ENCODE measurements around the gene KRT74.

KRT74 gene

GRCh38 chr12:52585066-52585465 is 11.4 kb upstream of the KRT74 start:
- DNase-seq (ENCODE audit: low read depth, low spot score), result no peak
- Histone ChIP-seq H3K27me3 (ENCODE audit: control insufficient read depth, insufficient read depth, low read length) (no peaks in the 10 kb centered on the region), H3K9me3 (ENCODE audit: control insufficient read depth, insufficient read depth, low read length) (no peaks in the 10 kb centered on the region), H3K27ac (ENCODE audit: low read length) (no peak overlapping the region), H3K4me3 (ENCODE audit: low read length) (no peak overlapping the region), H3K4me1 (ENCODE audit: control insufficient read depth, insufficient read depth, low read length) (no peaks in the 10 kb centered on the region), H3K36me3 (ENCODE audit: control insufficient read depth, insufficient read depth, low read length) (no peaks in the 10 kb centered on the region)
- no CpG with 5 or more reads among the region's 3 CpGs for WGBS (ENCODE audit: insufficient coverage, insufficient read length)

DNA sequence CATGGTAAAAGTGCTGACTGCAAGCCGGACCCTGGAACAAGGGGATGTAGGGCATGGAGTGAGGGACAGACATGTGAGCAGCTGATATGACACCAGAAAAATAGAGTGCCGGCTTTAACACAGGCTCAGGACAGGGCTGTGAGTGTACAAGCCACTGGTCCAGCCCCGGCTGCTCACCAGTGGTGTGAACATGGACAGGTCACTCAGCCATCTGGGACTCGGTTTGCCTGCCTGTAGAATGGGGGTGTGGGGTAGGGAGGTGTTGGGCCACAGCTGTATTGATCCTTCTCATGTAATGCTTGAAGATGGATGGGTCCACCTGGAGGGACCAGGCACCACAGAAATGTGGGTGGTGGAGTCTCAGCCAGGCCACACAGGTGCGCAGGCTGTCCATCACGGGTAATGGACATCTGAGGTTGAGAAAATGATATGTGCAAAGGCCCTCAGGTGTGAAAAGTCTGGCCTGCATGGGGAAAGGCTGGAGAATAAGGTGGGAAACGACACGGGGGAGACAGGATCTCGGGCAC is 10.6 kb upstream of the KRT74 start:
- H3K27me3 ChIP-seq (ENCODE audit: control insufficient read depth, insufficient read depth, low read length), result no peaks in the 10 kb centered on the region
- H3K4me3 ChIP-seq (ENCODE audit: low read length), result no peak overlapping the region
- H3K9me3 ChIP-seq (ENCODE audit: control insufficient read depth, insufficient read depth, low read length), result no peaks in the 10 kb centered on the region
- no peak overlapping the region for H3K27ac ChIP-seq (ENCODE audit: low read length)
- no CpG with 5 or more reads among the region's 9 CpGs for WGBS (ENCODE audit: insufficient coverage, insufficient read length)
- H3K36me3 ChIP-seq (ENCODE audit: control insufficient read depth, insufficient read depth, low read length), result no peaks in the 10 kb centered on the region
- H3K4me1 ChIP-seq (ENCODE audit: control insufficient read depth, insufficient read depth, low read length), result no peaks in the 10 kb centered on the region
- DNase-seq (ENCODE audit: low read depth, low spot score), result no peak

DNA sequence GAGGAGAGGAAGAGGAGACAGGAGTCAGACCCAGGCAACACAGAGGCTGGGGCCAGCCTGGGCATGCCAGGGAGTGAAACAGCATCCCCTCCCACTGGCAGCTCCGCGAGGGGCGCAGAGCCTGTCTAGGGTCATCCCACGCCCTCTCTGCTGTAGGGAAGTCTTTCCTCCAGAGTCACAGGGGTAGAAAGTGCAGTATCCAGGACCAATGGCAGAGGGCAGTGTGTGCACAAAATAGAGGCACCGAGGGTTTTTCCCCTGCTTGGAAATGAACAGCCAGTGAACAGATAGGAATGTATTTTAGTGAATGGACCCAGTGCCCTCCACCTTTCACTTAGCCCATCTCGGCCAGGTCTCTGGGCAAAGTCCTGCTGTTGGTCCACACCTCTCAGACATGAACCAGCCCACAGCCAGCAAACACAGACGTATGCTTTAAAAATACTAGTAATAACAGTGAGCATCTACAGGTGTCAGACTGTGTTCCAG is 9.4 kb upstream of the KRT74 start:
- Histone ChIP-seq H3K4me1 (ENCODE audit: control insufficient read depth, insufficient read depth, low read length) (no peaks in the 10 kb centered on the region), H3K27ac (ENCODE audit: low read length) (no peak overlapping the region), H3K9me3 (ENCODE audit: control insufficient read depth, insufficient read depth, low read length) (no peaks in the 10 kb centered on the region), H3K36me3 (ENCODE audit: control insufficient read depth, insufficient read depth, low read length) (no peaks in the 10 kb centered on the region), H3K4me3 (ENCODE audit: low read length) (no peak overlapping the region), H3K27me3 (ENCODE audit: control insufficient read depth, insufficient read depth, low read length) (no peaks in the 10 kb centered on the region)
- WGBS (ENCODE audit: insufficient coverage, insufficient read length), result no CpG with 5 or more reads among the region's 7 CpGs
- DNase-seq (ENCODE audit: low read depth, low spot score), result peak; percentile 41

- Histone ChIP-seq H3K4me1 (ENCODE audit: control insufficient read depth, insufficient read depth, low read length) (no peaks in the 10 kb centered on the region), H3K27ac (ENCODE audit: low read length) (no peak overlapping the region), H3K36me3 (ENCODE audit: control insufficient read depth, insufficient read depth, low read length) (no peaks in the 10 kb centered on the region), H3K9me3 (ENCODE audit: control insufficient read depth, insufficient read depth, low read length) (no peaks in the 10 kb centered on the region), H3K4me3 (ENCODE audit: low read length) (no peak overlapping the region), H3K27me3 (ENCODE audit: control insufficient read depth, insufficient read depth, low read length) (no peaks in the 10 kb centered on the region)
- DNase-seq (ENCODE audit: low read depth, low spot score), result no peak
- no CpG with 5 or more reads among the region's 2 CpGs for WGBS (ENCODE audit: insufficient coverage, insufficient read length)
These were observed 8.8 kb upstream of the KRT74 start for GRCh38 chr12:52582486-52582885.

DNA sequence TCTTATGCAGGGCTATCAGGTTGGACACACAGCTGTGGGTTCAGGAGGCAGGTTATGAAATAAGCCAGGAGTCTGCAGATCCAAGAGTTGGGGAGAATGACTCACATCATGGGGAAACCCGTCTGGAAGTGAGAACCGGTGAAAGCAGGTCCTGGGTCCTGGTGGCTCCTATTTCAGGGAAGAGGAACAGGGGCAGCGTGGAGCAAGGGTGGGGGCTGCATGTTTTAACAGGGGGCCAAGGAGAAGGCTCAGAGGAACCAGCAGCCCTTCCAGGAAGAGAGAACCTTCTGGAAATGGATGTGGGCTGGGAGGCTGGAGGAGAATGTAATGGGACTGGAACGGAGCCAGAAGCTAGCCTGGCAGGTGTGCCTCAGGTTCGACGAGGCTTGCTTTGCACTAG is 7.8 kb upstream of the KRT74 start:
- no peaks in the 10 kb centered on the region for H3K9me3 ChIP-seq (ENCODE audit: control insufficient read depth, insufficient read depth, low read length)
- no peak overlapping the region for H3K4me3 ChIP-seq (ENCODE audit: low read length)
- no CpG with 5 or more reads among the region's 6 CpGs for WGBS (ENCODE audit: insufficient coverage, insufficient read length)
- no peak overlapping the region for H3K27ac ChIP-seq (ENCODE audit: low read length)
- DNase-seq (ENCODE audit: low read depth, low spot score), result no peak
- H3K36me3 ChIP-seq (ENCODE audit: control insufficient read depth, insufficient read depth, low read length), result no peaks in the 10 kb centered on the region
- H3K4me1 ChIP-seq (ENCODE audit: control insufficient read depth, insufficient read depth, low read length), result no peaks in the 10 kb centered on the region
- H3K27me3 ChIP-seq (ENCODE audit: control insufficient read depth, insufficient read depth, low read length), result no peaks in the 10 kb centered on the region

GRCh38 chr12:52581066-52581465 is 7.4 kb upstream of the KRT74 start:
- Histone ChIP-seq H3K36me3 (ENCODE audit: control insufficient read depth, insufficient read depth, low read length) (no peaks in the 10 kb centered on the region), H3K4me1 (ENCODE audit: control insufficient read depth, insufficient read depth, low read length) (no peaks in the 10 kb centered on the region), H3K4me3 (ENCODE audit: low read length) (no peak overlapping the region), H3K27me3 (ENCODE audit: control insufficient read depth, insufficient read depth, low read length) (no peaks in the 10 kb centered on the region), H3K27ac (ENCODE audit: low read length) (no peak overlapping the region), H3K9me3 (ENCODE audit: control insufficient read depth, insufficient read depth, low read length) (no peaks in the 10 kb centered on the region)
- DNase-seq (ENCODE audit: low read depth, low spot score), result no peak
- no CpG with 5 or more reads among the region's 7 CpGs for WGBS (ENCODE audit: insufficient coverage, insufficient read length)

- Histone ChIP-seq H3K36me3 (ENCODE audit: control insufficient read depth, insufficient read depth, low read length) (no peaks in the 10 kb centered on the region), H3K4me1 (ENCODE audit: control insufficient read depth, insufficient read depth, low read length) (no peaks in the 10 kb centered on the region), H3K27me3 (ENCODE audit: control insufficient read depth, insufficient read depth, low read length) (no peaks in the 10 kb centered on the region), H3K4me3 (ENCODE audit: low read length) (no peak overlapping the region), H3K27ac (ENCODE audit: low read length) (no peak overlapping the region), H3K9me3 (ENCODE audit: control insufficient read depth, insufficient read depth, low read length) (no peaks in the 10 kb centered on the region)
- no peak for DNase-seq (ENCODE audit: low read depth, low spot score)
- WGBS (ENCODE audit: insufficient coverage, insufficient read length), result no CpG with 5 or more reads among the region's 1 CpG
These were observed 6.9 kb upstream of the KRT74 start for GRCh38 chr12:52580496-52580895.

- WGBS (ENCODE audit: insufficient coverage, insufficient read length), result no CpG with 5 or more reads among the region's 10 CpGs
- Histone ChIP-seq H3K27ac (ENCODE audit: low read length) (no peak overlapping the region), H3K36me3 (ENCODE audit: control insufficient read depth, insufficient read depth, low read length) (no peaks in the 10 kb centered on the region), H3K4me3 (ENCODE audit: low read length) (no peak overlapping the region), H3K27me3 (ENCODE audit: control insufficient read depth, insufficient read depth, low read length) (no peaks in the 10 kb centered on the region), H3K4me1 (ENCODE audit: control insufficient read depth, insufficient read depth, low read length) (no peaks in the 10 kb centered on the region), H3K9me3 (ENCODE audit: control insufficient read depth, insufficient read depth, low read length) (no peaks in the 10 kb centered on the region)
- DNase-seq (ENCODE audit: low read depth, low spot score), result no peak
These were observed 6.1 kb upstream of the KRT74 start for GRCh38 chr12:52579468-52580465.

DNA sequence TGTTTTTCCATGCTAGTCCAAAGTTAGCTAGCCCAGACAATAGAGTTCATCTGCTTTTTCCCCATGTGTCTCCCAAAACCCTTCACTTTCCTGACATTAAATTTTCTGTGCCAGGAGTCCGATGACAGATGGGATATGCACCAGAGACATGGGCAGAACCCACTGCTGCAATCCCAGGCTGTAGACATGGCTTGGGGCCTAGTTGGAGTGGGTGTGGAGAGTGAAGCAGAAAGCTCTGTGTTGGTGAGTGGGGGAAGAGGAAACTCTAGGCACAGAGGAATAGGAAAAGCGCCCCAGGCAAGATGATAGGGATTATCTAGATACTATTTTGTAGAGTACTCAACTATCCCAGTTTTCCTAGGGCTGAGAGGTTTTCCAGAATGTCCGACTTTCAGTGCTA is 4.8 kb upstream of the KRT74 start:
- Histone ChIP-seq H3K27ac (ENCODE audit: low read length) (no peak overlapping the region), H3K4me3 (ENCODE audit: low read length) (no peak overlapping the region), H3K9me3 (ENCODE audit: control insufficient read depth, insufficient read depth, low read length) (no peaks in the 10 kb centered on the region), H3K4me1 (ENCODE audit: control insufficient read depth, insufficient read depth, low read length) (no peaks in the 10 kb centered on the region), H3K27me3 (ENCODE audit: control insufficient read depth, insufficient read depth, low read length) (no peaks in the 10 kb centered on the region), H3K36me3 (ENCODE audit: control insufficient read depth, insufficient read depth, low read length) (no peaks in the 10 kb centered on the region)
- no CpG with 5 or more reads among the region's 3 CpGs for WGBS (ENCODE audit: insufficient coverage, insufficient read length)
- no peak for DNase-seq (ENCODE audit: low read depth, low spot score)

GRCh38 chr12:52577316-52577715 is 3.7 kb upstream of the KRT74 start:
- no peak for DNase-seq (ENCODE audit: low read depth, low spot score)
- Histone ChIP-seq H3K4me3 (ENCODE audit: low read length) (no peak overlapping the region), H3K27me3 (ENCODE audit: control insufficient read depth, insufficient read depth, low read length) (no peaks in the 10 kb centered on the region), H3K4me1 (ENCODE audit: control insufficient read depth, insufficient read depth, low read length) (no peaks in the 10 kb centered on the region), H3K27ac (ENCODE audit: low read length) (no peak overlapping the region), H3K9me3 (ENCODE audit: control insufficient read depth, insufficient read depth, low read length) (no peaks in the 10 kb centered on the region), H3K36me3 (ENCODE audit: control insufficient read depth, insufficient read depth, low read length) (no peaks in the 10 kb centered on the region)
- WGBS (ENCODE audit: insufficient coverage, insufficient read length), result no CpG with 5 or more reads among the region's 8 CpGs
